HCT116 (cell line): ENCODE data around the gene AGTR1. TPM values are rescaled to one million over a fixed set of nuclear protein-coding genes. Genes with fewer than 3 reads are reported as not detected.

Source experiments
- ATAC-seq: fragments of 200-7000 bp; cut with Tn5 transposase; 2 replicates; pipeline ENCODE4 v1.9.1; 2020; ENCODE audit warnings: mild to moderate bottlenecking, moderate library complexity
- BruUV-seq: library from RNA; stranded (reverse); fragments of 400-500 nt; replicated peaks from 2 replicates; lab custom pipeline; 2021; lab: Mats Ljungman, UMichigan
- CTCF ChIA-PET: fragments of 300-600 bp; sonication (Branson Sonifier 250); formaldehyde crosslinking; loops from one replicate; lab custom pipeline; 2021; ENCODE audit warnings: antibody characterized with exemption; lab: Charles Lee
- POLR2A ChIA-PET: fragments of 300-600, 350-600 bp; sonication (Branson Sonifier 250); formaldehyde crosslinking; loops from one replicate; lab custom pipeline; 2021; ENCODE audit warnings: antibody characterized with exemption; lab: Charles Lee
- RAD21 ChIA-PET, 2 experiments: fragments of 300-600 bp; sonication (Branson Sonifier 250); formaldehyde crosslinking; loops; one replicate each; lab custom pipeline; 2023; ENCODE audit warnings: low total read pairs in 2 of 2; ENCODE audit not compliant: uncharacterized antibody in 2 of 2, unreplicated experiment in 2 of 2, low non-redundant PET in 1 of 2; lab: Charles Lee
- DNase-seq: peaks from one replicate; pipeline ENCODE4 v3.0.0-alpha.2; 2010; ENCODE audit warnings: low read depth, low spot score
- H2AFZ ChIP-seq: fragments of 200-600 bp; shearing (Covaris generic), sonication (generic); 2 replicates; pipeline ENCODE4 v1.6.1; 2017; ENCODE audit warnings: low read depth, mixed run types, mixed read lengths, antibody characterized with exemption, low read length; ENCODE audit not compliant: poor library complexity, severe bottlenecking
- H3K27ac ChIP-seq: 2 replicates; pipeline ENCODE4 v1.5.1; 2012; ENCODE audit warnings: low read depth, low read length
- H3K27me3 ChIP-seq: fragments of 200-600 bp; sonication (generic); 2 replicates; pipeline ENCODE4 v1.6.1; 2016; ENCODE audit warnings: mixed run types, low read length, mixed read lengths; ENCODE audit not compliant: insufficient read depth
- H3K36me3 ChIP-seq, 2 experiments: fragments of 200-500 bp in 1 of 2; fragments of 200-600 bp in 1 of 2; sonication (Bioruptor generic) in 1 of 2; sonication (generic) in 1 of 2; 2 replicates each; pipeline versions ENCODE4 v1.5.1 to v1.6.1; 2014 to 2016; ENCODE audit warnings: low read length in 2 of 2, inconsistent platforms in 1 of 2, mixed read lengths in 1 of 2, mixed run types in 1 of 2; ENCODE audit not compliant: insufficient read depth in 2 of 2, control insufficient read depth in 1 of 2
- H3K4me1 ChIP-seq, 2 experiments: fragments of 200-600 bp in 1 of 2; sonication (generic) in 1 of 2; 2 replicates each; pipeline versions ENCODE4 v1.5.1 to v1.6.1; 2012 to 2017; ENCODE audit warnings: low read length in 2 of 2, inconsistent platforms in 1 of 2, mild to moderate bottlenecking in 1 of 2, mixed read lengths in 1 of 2, mixed run types in 1 of 2, moderate library complexity in 1 of 2; ENCODE audit not compliant: insufficient read depth in 2 of 2, control insufficient read depth in 1 of 2
- H3K4me2 ChIP-seq: fragments of 200-600 bp; sonication (generic); 2 replicates; pipeline ENCODE4 v1.6.1; 2017; ENCODE audit warnings: mixed run types, low read length, mixed read lengths
- H3K4me3 ChIP-seq, 2 experiments: fragments of 200-600 bp in 1 of 2; sonication (generic) in 1 of 2; replicated peaks in 1 of 2; 2 replicates each; pipeline ENCODE4 v1.5.1; 2011 to 2016; ENCODE audit warnings: low read length in 2 of 2, control low read depth in 1 of 2, low read depth in 1 of 2, mild to moderate bottlenecking in 1 of 2, mixed read lengths in 1 of 2, mixed run types in 1 of 2
- H3K79me2 ChIP-seq: fragments of 200-600 bp; sonication (generic); 2 replicates; pipeline ENCODE4 v1.6.1; 2017; ENCODE audit warnings: mild to moderate bottlenecking, mixed run types, low read length, moderate library complexity, mixed read lengths; ENCODE audit not compliant: insufficient read depth
- H3K9ac ChIP-seq: fragments of 200-600 bp; sonication (generic); 2 replicates; pipeline ENCODE4 v1.6.1; 2016; ENCODE audit warnings: low read length, mixed read lengths
- H3K9me2 ChIP-seq: fragments of 200-600 bp; sonication (generic), shearing (Covaris generic); 2 replicates; pipeline ENCODE4 v1.6.1; 2017; ENCODE audit warnings: mixed run types, mild to moderate bottlenecking, moderate library complexity; ENCODE audit not compliant: insufficient read depth
- H3K9me3 ChIP-seq, 2 experiments: fragments of 200-500 bp in 1 of 2; fragments of 200-600 bp in 1 of 2; sonication (Bioruptor generic) in 1 of 2; sonication (generic) in 1 of 2; 2 replicates each; pipeline ENCODE4 v1.6.1; 2014 to 2017; ENCODE audit warnings: low read length in 2 of 2, mixed read lengths in 2 of 2, inconsistent platforms in 1 of 2, low read depth in 1 of 2, mild to moderate bottlenecking in 1 of 2, mixed run types in 1 of 2, moderate library complexity in 1 of 2; ENCODE audit not compliant: control insufficient read depth in 1 of 2, insufficient read depth in 1 of 2
- H4K20me1 ChIP-seq: fragments of 200-600 bp; sonication (generic), shearing (Covaris generic); 2 replicates; pipeline ENCODE4 v1.6.1; 2017; ENCODE audit warnings: mixed run types, mild to moderate bottlenecking, moderate library complexity; ENCODE audit not compliant: insufficient read depth
- ATF3 ChIP-seq: IDR thresholded peaks from 2 replicates; pipeline ENCODE4 v1.6.1; 2012
- EZH2 ChIP-seq: fragments of 200-600 bp; sonication (generic); IDR thresholded peaks from 2 replicates; pipeline ENCODE4 v1.6.1; 2017; ENCODE audit warnings: antibody characterized with exemption, mixed run types
- FOSL1 ChIP-seq: IDR thresholded peaks from 2 replicates; pipeline ENCODE4 v1.6.1; 2012; ENCODE audit warnings: low read depth
- POLR2AphosphoS5 ChIP-seq: IDR thresholded peaks from 2 replicates; pipeline ENCODE4 v1.6.1; 2011; ENCODE audit warnings: mild to moderate bottlenecking, low read depth, low read length, moderate library complexity
- REST ChIP-seq: IDR thresholded peaks from 2 replicates; pipeline ENCODE4 v1.6.1; 2012; ENCODE audit warnings: low read depth
- SP1 ChIP-seq: IDR thresholded peaks from 2 replicates; pipeline ENCODE4 v1.6.1; 2012; ENCODE audit warnings: low read depth
- ZFX ChIP-seq: fragments of 450-650 bp; IDR thresholded peaks from 2 replicates; pipeline ENCODE4 v1.6.1; 2017
- intact Hi-C: fragments of 100-400 bp; cut with micrococcal nuclease; formaldehyde crosslinking; loops from 2 replicates; pipeline ENCODE4 v1.10.0; 2022
- total RNA-seq: library from RNA; stranded (reverse); gene quantifications from one replicate; pipeline ENCODE4 v1.2.1, GENCODE V29; 2021; ENCODE audit not compliant: unreplicated experiment

The AGTR1 gene
- total RNA-seq, 1 experiment from 2014 or later = not detected

- TF ChIP-seq REST (no peak), POLR2AphosphoS5 (no peak)
These were observed 52.6 kb downstream of the AGTR1 start (continued) for GRCh38 chr3:148750296-148750695.

GRCh38 chr3:148751461-148751860 lies 53.8 kb downstream of the AGTR1 start:
- no TSS peak for BruUV-seq
- H3K9me2 ChIP-seq = no peaks in the 10 kb centered on the region; the same call in 1 of the 2 replicates
- no peak overlapping the region for H3K4me3 ChIP-seq
- no peaks in the 10 kb centered on the region for H3K27me3 ChIP-seq
- no peak overlapping the region for H3K4me2 ChIP-seq
- ATAC-seq (no peak), DNase-seq (no peak)
- H2AFZ ChIP-seq = no peak overlapping the region
- H3K9me3 ChIP-seq = no peaks in the 10 kb centered on the region
- H3K9ac ChIP-seq = no peak overlapping the region
- CTCF ChIA-PET = no interaction called here
- intact Hi-C loops = no loop called here
- peaks cover 0 to 11% of the 10 kb centered on the region in 2 experiments; a peak in 2 of 4 replicates for H3K4me1 ChIP-seq
- no peak overlapping the region for H3K27ac ChIP-seq
- H3K79me2 ChIP-seq = no peaks in the 10 kb centered on the region
- RAD21 ChIA-PET = no interaction called here
- no peaks in the 10 kb centered on the region for H3K36me3 ChIP-seq
- POLR2A ChIA-PET = no interaction called here
- H4K20me1 ChIP-seq = no peaks in the 10 kb centered on the region
- TF ChIP-seq FOSL1 (no peak), ATF3 (no peak), ZFX (no peak), SP1 (no peak), EZH2 (no peak)
